GM21526 (cell line): ENCODE measurements around the gene SEMA3C.

Experiments used
- ATAC-seq: cut with Tn5 transposase; IDR thresholded peaks from one replicate; pipeline ENCODE4 v1.9.1; 2021; ENCODE audit warnings: moderate library complexity; ENCODE audit not compliant: unreplicated experiment, low FRiP score

Gene SEMA3C

DNA sequence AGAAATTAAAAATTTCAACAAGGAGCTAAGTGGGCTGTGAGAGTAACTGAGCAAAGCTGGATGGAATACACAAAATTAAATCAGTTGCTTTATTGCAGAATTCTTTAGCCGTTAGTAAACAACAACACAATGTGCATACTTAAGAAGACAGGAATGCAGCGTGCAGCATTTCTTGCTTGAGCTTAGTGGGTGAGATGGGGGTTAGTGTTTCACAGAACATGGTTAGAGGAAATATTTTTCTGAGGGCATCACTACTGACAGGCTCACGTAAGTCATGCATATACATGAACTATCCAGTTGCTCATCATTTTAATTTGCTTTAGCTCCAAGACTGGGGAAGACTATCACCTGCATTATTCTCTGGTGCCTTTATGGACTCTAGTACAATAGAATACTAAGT is 199.6 kb downstream of the SEMA3C start:
- no peak for ATAC-seq

GRCh38 chr7:80711531-80711930 is 207.3 kb downstream of the SEMA3C start:
- no peak for ATAC-seq

DNA sequence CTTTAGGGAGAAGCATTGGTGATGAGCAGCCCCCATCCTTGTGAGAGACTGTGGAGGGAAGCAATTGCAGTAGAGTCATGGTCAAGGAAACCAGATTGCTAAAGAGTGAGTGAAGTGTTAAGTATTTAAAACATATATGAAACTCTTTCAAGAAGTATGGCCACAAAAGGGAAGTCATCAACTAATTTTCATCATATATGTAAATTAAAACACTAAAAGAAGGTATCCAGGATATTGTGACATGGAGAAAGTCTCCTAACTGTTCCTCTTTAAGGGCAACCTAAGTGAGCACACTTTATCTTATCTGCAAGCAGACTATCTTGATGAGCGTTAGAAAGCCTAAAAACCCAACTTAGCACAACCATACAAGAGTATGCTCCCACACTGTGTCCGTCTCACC is 210.7 kb downstream of the SEMA3C start:
- no peak for ATAC-seq

DNA sequence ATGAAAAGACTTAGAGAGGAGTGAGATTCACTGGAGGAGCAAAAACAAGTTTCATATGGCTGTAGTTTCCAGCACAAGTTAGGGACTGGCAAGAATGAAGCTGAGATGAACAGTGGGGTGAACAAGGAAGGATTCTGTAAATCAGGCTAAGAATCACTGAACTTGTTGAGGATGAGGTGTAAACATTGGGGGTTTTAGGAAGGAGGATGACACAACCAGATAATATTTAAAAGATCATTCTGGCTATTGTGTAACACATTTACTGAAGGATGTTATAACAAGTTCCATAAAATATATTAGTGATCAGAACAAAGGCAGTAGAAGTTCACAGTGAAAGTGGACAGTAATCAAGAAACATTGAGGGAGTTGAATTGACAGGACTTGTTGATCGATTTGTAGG is 211.5 kb downstream of the SEMA3C start:
- ATAC-seq, result no peak

GRCh38 chr7:80705130-80705781 is 213.6 kb downstream of the SEMA3C start:
- ATAC-seq, result no peak

- no peak for ATAC-seq
These were observed 215.6 kb downstream of the SEMA3C start for GRCh38 chr7:80703272-80703671.

DNA sequence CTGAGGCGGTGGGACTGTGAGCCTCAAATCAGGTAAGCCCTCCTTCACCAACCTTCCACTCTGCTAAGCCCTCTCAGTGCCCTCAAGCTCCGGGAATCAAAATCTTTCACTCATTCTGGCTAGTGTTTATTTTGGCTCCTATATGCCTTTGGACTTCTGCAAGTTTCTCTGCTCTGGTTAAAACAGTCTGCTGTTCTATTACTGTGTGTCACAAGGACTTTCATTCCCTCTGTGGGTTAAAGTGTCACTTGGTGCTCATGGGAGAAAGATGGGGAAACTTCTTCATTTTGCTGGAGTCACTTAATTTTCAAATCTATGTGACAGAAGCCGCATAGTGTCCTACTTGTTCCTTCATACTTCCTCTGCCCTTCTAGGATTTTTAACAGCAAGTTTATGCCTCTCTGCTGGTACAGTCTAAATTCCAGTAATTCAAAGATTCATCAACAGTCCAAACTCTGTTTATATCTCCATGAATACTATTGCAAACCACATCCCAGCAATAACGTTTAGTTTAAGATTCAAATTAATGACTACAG is 219.1 kb downstream of the SEMA3C start:
- ATAC-seq, result no peak

DNA sequence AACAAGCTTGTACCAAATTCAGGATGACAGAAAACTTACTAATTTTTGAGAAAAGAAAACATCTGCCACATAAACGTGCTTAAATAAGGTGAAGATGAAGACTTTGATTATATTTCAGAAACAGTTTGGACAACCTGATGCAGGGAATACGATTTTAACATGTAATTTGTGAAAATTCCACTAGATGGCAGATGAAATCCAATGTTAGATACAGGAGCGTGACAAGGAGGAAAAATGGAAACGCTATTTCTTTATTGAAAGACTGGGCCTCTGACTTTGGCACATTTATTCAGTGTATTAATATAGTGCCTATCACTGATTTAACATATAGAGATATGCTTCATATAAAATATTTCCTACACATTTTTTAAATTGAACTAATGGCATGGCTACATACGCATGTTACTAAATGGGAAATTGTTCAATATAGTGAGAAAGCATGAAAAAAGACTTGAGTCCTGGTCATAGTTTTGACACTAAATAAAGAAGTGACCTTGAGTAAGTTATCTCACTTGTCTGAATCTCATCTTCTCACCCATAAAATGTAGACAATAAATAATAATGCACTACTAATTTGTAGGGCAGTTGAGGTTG is 219.7 kb downstream of the SEMA3C start:
- peak; percentile 91 for ATAC-seq
